ENCODE measurements around the gene RASAL1. TPM values are rescaled to one million over a fixed set of nuclear protein-coding genes. Genes with fewer than 3 reads are reported as not detected.

RASAL1 gene
- total RNA-seq, 1 donor from 2014 or later, result 0.26 TPM

DNA sequence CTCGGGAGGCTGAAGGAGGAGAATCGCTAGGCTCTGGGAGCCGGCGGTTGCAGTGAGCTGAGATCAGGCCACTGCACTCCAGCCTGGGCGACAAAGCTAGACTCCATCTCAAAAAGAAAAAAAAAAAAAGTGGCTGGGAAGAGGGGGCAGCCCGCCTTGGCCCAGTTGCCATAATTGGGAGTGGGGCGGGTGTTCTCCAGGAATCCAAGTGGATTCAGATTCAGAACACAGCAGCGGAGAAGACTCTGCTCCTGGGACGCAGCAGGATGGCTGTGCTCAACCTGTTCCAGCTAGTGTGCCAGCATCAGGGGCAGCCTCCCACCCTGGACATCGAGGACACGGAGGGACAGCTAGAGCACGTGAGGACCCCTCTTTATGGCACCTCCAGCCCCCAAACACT, 19.5 kb upstream of the RASAL1 start:
- Histone ChIP-seq H3K4me3 (ENCODE audit: low read depth, low read length) (no peak overlapping the region), H3K36me3 (ENCODE audit: control insufficient read depth, insufficient read depth, low read length) (peaks cover 8% of the 10 kb centered on the region), H3K27me3 (ENCODE audit: control insufficient read depth, insufficient read depth, low read length) (peaks cover 14% of the 10 kb centered on the region)
- TF ChIP-seq CTCF (IDR thresholded peaks at IDR 0.05; ENCODE audit: insufficient read depth, low read length, severe bottlenecking), result no peak
- FAIRE-seq (no peak), DNase-seq (ENCODE audit: low read depth) (no peak)

- peak; percentile 17 for DNase-seq (ENCODE audit: low read depth)
- H3K27me3 ChIP-seq (ENCODE audit: control insufficient read depth, insufficient read depth, low read length), result peaks cover 14% of the 10 kb centered on the region
- peaks cover 6% of the 10 kb centered on the region for H3K36me3 ChIP-seq (ENCODE audit: control insufficient read depth, insufficient read depth, low read length)
- TF ChIP-seq CTCF (IDR thresholded peaks at IDR 0.05; ENCODE audit: insufficient read depth, low read length, severe bottlenecking), result no peak
- H3K4me3 ChIP-seq (ENCODE audit: low read depth, low read length), result peak overlapping the region; percentile 24
- FAIRE-seq, result no peak
Measured at GRCh38 chr12:113154351-113154973, 18.9 kb upstream of the RASAL1 start.

- Histone ChIP-seq H3K4me3 (ENCODE audit: low read depth, low read length) (peak overlapping the region; percentile 36), H3K36me3 (ENCODE audit: control insufficient read depth, insufficient read depth, low read length) (no peaks in the 10 kb centered on the region), H3K27me3 (ENCODE audit: control insufficient read depth, insufficient read depth, low read length) (peaks cover 14% of the 10 kb centered on the region)
- TF ChIP-seq CTCF (IDR thresholded peaks at IDR 0.05; ENCODE audit: insufficient read depth, low read length, severe bottlenecking), result peak; percentile 80
- FAIRE-seq, result no peak
- DNase-seq (ENCODE audit: low read depth), result peak; percentile 60
Measured at GRCh38 chr12:113152835-113153814, 17.6 kb upstream of the RASAL1 start.

- H3K36me3 ChIP-seq (ENCODE audit: control insufficient read depth, insufficient read depth, low read length), result no peaks in the 10 kb centered on the region
- H3K4me3 ChIP-seq (ENCODE audit: low read depth, low read length), result no peak overlapping the region
- TF ChIP-seq CTCF (IDR thresholded peaks at IDR 0.05; ENCODE audit: insufficient read depth, low read length, severe bottlenecking), result no peak
- DNase-seq (ENCODE audit: low read depth), result no peak
- peaks cover 14% of the 10 kb centered on the region for H3K27me3 ChIP-seq (ENCODE audit: control insufficient read depth, insufficient read depth, low read length)
- no peak for FAIRE-seq
Measured at GRCh38 chr12:113152196-113152834, 16.8 kb upstream of the RASAL1 start.

DNA sequence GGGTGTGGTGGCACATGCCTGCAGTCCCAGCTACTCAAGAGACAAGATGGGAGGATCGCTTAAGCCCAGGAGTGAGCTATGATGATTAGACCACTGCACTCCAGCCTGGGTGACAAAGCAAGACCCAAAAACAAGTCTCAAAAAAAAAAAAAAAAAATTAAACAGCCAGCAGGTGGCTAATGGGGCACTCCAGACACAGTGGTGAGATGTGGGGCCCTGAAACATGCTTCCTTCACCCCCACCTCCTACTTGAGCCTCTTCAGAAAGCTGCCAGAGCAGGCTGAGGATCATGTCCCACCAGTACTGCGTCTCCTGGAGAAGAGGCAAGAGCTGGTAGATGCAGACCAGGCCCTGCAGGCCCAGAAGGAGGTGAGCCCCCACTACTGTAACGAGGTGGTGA, 16.1 kb upstream of the RASAL1 start:
- DNase-seq (ENCODE audit: low read depth) (no peak), FAIRE-seq (no peak)
- TF ChIP-seq CTCF (IDR thresholded peaks at IDR 0.05; ENCODE audit: insufficient read depth, low read length, severe bottlenecking), result no peak
- Histone ChIP-seq H3K4me3 (ENCODE audit: low read depth, low read length) (no peak overlapping the region), H3K27me3 (ENCODE audit: control insufficient read depth, insufficient read depth, low read length) (peaks cover 14% of the 10 kb centered on the region), H3K36me3 (ENCODE audit: control insufficient read depth, insufficient read depth, low read length) (no peaks in the 10 kb centered on the region)

All from bronchial epithelial cell (primary cell).